ENCODE results near the gene BEGAIN. TPM values are rescaled to one million over a fixed set of nuclear protein-coding genes. Genes with fewer than 3 reads are reported as not detected.

The BEGAIN gene
- total and polyA plus RNA-seq, 7 donors: 0.36 to 1.4 (median 0.60) TPM

- intact Hi-C loops (cut with DNase I): no loop called here
- TF ChIP-seq POLR2A (IDR thresholded peaks at IDR 0.05): no peak
- no peak for TF ChIP-seq CTCF (IDR thresholded peaks at IDR 0.05)
- TF ChIP-seq EP300 (IDR thresholded peaks at IDR 0.05): no peak
- TF ChIP-seq POLR2AphosphoS5 (IDR thresholded peaks at IDR 0.05): no peak
- H3K36me3 ChIP-seq: no peaks in the 10 kb centered on the region
- H3K4me3 ChIP-seq: no peak overlapping the region
- H3K27me3 ChIP-seq: peaks cover 0 to 17% (median 6%) of the 10 kb centered on the region in 3 donors
- 81 to 89% methylated on average over 8 of the region's 8 CpGs for WGBS, 2 donors
- no peaks in the 10 kb centered on the region for H3K4me1 ChIP-seq
- H3K27ac ChIP-seq: no peak overlapping the region
- DNase-seq: peak; percentile 29
- H3K9me3 ChIP-seq: no peaks in the 10 kb centered on the region
These were observed 9.2 kb downstream of the BEGAIN start for GRCh38 chr14:100577986-100578431.

GRCh38 chr14:100577321-100577985, 9.8 kb downstream of the BEGAIN start:
- 80 to 86% methylated on average over 23 of the region's 23 CpGs for WGBS, 2 donors
- no peaks in the 10 kb centered on the region for H3K4me1 ChIP-seq
- H3K4me3 ChIP-seq: no peak overlapping the region
- intact Hi-C loops (cut with DNase I): no loop called here
- H3K9me3 ChIP-seq: no peaks in the 10 kb centered on the region
- peaks cover 0 to 23% (median 6%) of the 10 kb centered on the region in 3 donors for H3K27me3 ChIP-seq
- H3K36me3 ChIP-seq: no peaks in the 10 kb centered on the region
- H3K27ac ChIP-seq: no peak overlapping the region
- DNase-seq: peak; percentile 66
- no peak for TF ChIP-seq POLR2A (IDR thresholded peaks at IDR 0.05)
- TF ChIP-seq CTCF (IDR thresholded peaks at IDR 0.05): no peak
- TF ChIP-seq EP300 (IDR thresholded peaks at IDR 0.05): no peak
- no peak for TF ChIP-seq POLR2AphosphoS5 (IDR thresholded peaks at IDR 0.05)

GRCh38 chr14:100576091-100577085, 10.8 kb downstream of the BEGAIN start:
- Histone ChIP-seq H3K4me1 (no peaks in the 10 kb centered on the region), H3K36me3 (no peaks in the 10 kb centered on the region), H3K9me3 (no peaks in the 10 kb centered on the region), H3K27ac (no peak overlapping the region), H3K27me3 (peaks cover 0 to 33% (median 6%) of the 10 kb centered on the region in 3 donors), H3K4me3 (no peak overlapping the region)
- intact Hi-C loops (cut with DNase I): no loop called here
- no peak for TF ChIP-seq EP300 (IDR thresholded peaks at IDR 0.05)
- no peak for TF ChIP-seq POLR2A (IDR thresholded peaks at IDR 0.05)
- no peak for TF ChIP-seq CTCF (IDR thresholded peaks at IDR 0.05)
- TF ChIP-seq POLR2AphosphoS5 (IDR thresholded peaks at IDR 0.05): no peak
- DNase-seq: peak; percentile 46
- WGBS, 2 donors: 86 to 89% methylated on average over 26 of the region's 26 CpGs

- intact Hi-C loops (cut with DNase I): no loop called here
- Histone ChIP-seq H3K27ac (no peak overlapping the region), H3K27me3 (peaks cover 4 to 43% (median 9%) of the 10 kb centered on the region in 3 donors), H3K9me3 (no peaks in the 10 kb centered on the region), H3K36me3 (no peaks in the 10 kb centered on the region), H3K4me1 (no peaks in the 10 kb centered on the region), H3K4me3 (no peak overlapping the region)
- no peak for DNase-seq
- TF ChIP-seq CTCF (IDR thresholded peaks at IDR 0.05) (no peak), POLR2AphosphoS5 (IDR thresholded peaks at IDR 0.05) (no peak), POLR2A (IDR thresholded peaks at IDR 0.05) (no peak), EP300 (IDR thresholded peaks at IDR 0.05) (no peak)
- 78 to 88% methylated on average over 11 of the region's 11 CpGs for WGBS, 2 donors
These were observed 11.8 kb downstream of the BEGAIN start for GRCh38 chr14:100575266-100575995.
